Mesenteric fat pad (tissue), 1 donor: ENCODE data around the gene RPE65. TPM values are rescaled to one million over a fixed set of nuclear protein-coding genes. Genes with fewer than 3 reads are reported as not detected.
"Not testable (repeated sequence)": the region's sequence is repeated elsewhere in the genome, so short reads cannot be mapped to it uniquely, and the experiment has no call there.

Experiments used
- DNase-seq: peaks from one replicate; pipeline ENCODE4 v3.0.0-alpha.2; 2020; ENCODE audit warnings: low spot score
- total RNA-seq: library from RNA; stranded (reverse); fragmentation: NEBNext Ultra II Directional; extraction: Animal tissue kit (Norgen Biotek cat#: 25700); gene quantifications from one replicate; pipeline ENCODE4 v1.2.1, GENCODE V29; 2021
- donor health status: DM: yes; HTN: yes; CAD: no.

Gene RPE65
- total RNA-seq, 1 donor from 2014 or later, result not detected

DNA sequence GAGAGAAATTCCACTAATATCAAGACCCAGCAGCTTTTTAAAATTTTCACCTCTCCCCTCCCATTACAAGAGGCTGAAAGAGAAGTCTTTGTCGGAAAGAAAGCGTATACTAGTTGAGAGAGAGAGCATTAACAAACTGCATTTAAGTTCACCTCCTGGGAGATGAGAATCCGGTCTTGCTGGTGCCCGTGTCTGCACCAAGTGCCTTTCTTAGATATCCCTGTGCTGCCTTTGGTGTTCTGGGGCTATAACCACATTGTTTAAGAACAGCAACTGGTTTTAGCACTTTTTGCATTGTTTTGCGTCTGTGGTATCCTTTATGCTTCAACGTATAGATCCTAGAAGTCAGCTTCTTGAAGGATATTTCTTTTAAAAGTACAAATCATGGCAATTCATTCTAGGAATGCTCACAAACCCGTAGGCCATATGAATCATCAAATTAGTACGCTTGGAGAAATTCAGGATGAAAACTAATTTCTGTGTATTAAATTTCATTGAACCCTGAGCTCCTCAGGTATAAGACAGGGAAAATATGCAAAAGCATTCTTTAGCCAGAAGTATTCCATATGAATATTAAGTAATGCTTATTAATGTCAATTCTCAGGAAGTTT lies 3.4 kb upstream of the RPE65 start:
- DNase-seq, result no peak

GRCh38 chr1:68448365-68448764 lies 1.4 kb downstream of the RPE65 start:
- no peak for DNase-seq

DNA sequence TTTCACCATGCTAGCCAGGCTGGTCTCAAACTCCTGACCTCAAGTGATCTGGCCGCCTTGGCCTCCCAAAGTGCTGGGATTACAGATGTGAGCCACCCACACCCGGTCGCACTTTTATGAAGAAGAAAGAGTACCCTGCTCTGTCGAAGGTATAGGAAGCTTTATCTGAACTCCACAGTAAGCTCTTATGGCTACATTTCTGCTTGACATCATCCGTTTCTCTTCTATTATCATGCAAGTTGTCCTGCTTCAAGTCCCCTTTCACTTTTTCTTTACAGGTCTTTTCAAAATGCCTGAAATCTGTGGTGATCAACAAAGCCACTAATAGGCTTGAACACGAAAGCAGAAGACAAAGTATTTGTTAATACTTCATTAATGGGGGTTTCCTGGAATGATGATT lies 4.0 kb downstream of the RPE65 start:
- no peak for DNase-seq

DNA sequence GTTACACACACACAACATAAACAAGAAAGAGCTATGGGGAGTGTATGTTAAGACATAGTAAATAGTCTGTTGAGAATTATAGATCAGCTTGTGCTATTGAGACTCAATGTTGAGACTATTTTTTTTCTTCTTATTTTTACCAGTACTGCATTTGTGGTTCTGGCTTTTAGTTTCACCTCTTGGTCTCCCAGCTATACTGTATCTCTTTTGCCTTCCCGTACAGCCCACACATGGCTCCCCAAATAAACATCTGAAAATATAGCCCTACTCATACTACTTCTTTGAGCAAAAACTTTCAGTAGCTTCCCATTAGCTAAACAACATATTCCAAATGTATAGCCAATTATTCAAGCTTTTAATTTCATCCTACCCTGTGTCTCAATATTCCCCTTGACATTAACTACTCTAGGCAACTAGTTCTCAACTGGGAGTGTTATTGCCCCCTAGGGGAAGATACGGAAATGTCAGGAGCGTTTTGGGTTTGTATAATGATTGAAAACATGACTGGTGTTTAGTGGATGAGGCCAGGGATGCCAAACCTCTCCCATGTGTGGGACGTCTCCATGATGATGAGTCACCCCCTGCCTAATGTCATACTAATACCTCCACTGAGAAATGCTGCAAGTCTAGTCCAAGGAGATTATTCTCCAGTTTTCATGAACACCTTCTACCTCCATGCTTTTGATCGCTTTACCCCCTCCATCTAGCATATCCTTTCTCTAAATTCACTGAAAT lies 6.8 kb downstream of the RPE65 start:
- DNase-seq, result no peak

DNA sequence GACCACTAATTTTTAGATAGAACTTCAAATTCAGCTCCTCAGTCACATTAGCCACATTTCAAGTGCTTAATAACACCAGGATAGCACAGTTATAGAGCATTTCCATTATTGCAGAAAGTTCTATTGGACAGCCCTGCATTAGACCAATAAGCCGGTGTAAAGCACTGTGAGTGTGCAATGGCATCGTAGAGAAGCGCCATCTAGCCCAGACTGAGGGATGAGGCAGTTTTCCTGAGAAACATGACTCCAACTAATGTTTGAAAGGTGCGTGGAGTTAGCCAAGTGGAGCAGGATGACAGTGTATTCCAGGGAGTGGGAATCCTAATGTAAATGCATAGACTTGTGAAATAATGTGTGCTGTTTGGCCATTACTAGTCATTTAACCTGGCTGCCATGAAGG lies 7.7 kb downstream of the RPE65 start:
- DNase-seq, result no peak

GRCh38 chr1:68438310-68438709 lies 11.4 kb downstream of the RPE65 start:
- no peak for DNase-seq

DNA sequence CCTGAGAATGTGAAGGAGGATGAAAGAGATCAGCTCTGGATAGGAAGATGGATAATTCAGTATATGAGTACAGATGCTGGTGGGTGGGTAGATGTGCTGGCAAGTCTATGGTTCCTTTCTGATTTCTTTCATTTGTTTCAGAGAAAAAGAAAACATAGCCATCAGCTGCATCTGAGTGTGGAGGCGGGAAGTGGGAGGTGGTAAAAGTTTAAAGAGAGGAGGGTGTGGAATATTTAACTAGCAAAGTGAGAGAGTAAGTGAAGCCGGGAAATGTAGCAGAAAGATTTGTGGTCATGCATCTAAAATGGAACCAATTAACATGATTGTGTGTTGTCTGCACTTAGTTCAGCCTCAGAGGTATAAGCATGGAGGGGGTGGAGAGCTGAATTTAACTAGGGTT lies 16.4 kb downstream of the RPE65 start:
- DNase-seq, result no peak

DNA sequence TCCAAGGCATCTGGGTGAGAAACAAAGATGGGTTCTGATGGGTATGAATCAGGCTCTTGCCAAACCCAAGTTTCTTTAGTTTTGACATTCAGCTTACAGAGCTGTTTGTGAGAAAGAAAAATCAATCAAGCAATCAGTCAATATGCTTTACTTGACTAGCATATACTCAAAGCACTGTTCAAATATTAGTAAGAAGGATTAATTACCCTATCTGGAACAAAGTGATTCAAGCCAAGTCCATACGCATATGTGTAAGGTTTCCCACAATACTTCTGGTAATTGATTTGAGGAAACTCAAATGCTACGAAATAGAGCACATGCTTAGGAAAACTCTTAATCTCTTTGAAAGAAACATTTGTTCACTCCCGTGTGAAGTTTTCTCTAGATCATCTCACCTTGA lies 18.7 kb downstream of the RPE65 start:
- DNase-seq, result no peak

- no peak for DNase-seq
These were observed 20.4 kb downstream of the RPE65 start for GRCh38 chr1:68429233-68429808.

DNA sequence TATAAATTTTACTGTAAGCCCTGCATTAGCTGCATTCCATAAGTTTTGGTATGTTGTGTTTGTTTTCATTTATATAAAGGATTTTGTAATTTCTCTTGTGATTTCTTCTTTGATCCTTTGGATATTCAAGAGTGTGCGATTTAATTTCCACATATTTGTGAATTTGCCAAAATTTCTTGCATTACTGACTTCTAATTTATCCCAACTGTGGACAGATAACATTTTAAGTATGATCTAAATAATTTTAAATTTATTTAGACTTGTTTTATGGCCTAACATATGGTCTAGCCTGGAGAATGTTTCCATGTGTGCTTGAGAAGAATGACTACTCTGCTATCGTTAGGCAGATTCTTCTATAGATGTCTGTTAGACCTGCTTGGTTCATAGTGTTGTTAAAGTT lies 23.2 kb downstream of the RPE65 start:
- no peak for DNase-seq

DNA sequence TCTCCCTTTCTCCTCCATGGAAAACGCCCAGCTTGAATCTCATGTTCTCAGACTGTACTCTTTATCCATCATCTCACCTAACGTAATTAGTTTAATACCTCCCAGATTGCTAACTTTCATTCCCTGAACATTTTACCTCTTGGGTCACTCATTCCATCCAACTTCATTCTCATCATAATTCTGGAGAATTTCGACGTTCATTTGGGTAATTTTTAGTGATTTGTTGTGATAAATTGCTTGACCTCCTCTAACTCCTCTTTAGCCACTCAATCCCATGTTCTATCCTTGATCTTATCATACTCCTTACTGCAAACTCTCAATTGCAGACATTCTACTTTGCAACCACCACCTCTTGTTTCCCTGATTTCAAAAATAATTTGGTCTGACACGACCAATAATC lies 28.4 kb downstream of the RPE65 start:
- DNase-seq, result no peak

DNA sequence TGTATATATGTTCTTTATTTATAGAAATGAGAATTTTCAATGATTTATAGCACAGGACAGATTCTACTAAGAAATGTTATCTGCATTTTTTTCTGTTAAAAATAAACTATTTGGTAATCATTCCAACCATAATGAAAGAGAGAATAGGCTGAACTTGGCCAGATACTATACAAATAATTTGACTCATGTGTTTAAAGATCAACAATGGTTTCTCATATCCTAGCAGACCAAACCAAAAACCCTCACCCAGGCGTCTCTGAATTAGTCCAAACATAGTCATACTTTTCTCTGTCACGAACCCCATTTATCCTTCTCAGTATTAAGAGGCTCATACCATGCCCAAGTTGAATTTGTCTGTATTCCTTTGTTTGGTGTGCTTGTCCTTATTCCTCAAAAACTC lies 40.3 kb downstream of the RPE65 start:
- DNase-seq, result no peak

DNA sequence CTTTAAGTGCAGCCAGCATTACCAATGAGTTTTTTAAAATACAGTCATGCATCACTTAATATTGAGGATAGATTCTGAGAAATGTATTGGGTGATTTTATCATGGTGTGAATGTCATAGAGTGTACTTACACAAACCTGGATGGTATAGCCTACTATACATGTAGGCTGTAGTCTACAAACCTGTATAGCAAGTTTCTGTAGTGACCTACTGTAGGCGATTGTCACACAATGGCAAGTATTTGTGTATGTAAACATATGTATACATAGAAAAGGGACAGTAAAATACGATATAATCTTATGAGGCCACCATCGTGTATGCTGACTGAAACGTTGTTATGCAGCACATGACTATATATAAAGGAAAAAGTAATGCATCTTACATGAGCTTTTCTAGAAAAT lies 48.2 kb downstream of the RPE65 start:
- no peak for DNase-seq

- DNase-seq, result not testable (repeated sequence)
These were observed 54.2 kb downstream of the RPE65 start for GRCh38 chr1:68395575-68395974.

GRCh38 chr1:68392474-68392873 lies 57.3 kb downstream of the RPE65 start:
- not testable (repeated sequence) for DNase-seq

DNA sequence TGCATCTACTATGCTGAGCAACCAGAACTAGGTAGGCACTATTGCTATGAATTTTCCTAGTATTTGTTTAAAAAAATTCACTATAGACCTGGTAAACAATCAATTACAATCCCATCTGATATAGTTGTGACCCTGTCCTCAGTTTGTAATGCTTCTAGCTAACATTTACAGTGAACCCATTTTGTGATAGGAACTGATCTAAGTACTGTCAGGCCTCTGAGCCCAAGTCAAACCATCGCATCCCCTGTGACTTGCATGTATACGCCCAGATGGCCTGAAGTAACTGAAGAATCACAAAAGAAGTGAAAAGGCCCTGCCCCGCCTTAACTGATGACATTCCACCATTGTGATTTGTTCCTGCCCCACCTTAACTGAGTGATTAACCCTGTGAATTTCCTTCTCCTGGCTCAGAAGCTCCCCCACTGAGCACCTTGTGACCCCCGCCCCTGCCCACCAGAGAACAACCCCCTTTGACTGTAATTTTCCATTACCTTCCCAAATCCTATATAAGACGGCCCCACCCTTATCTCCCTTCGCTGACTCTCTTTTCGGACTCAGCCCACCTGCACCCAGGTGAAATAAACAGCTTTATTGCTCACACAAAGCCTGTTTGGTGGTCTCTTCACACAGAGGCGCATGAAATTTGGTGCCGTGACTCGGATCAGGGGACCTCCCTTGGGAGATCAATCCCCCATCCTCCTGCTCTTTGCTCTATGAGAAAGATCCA lies 63.8 kb downstream of the RPE65 start:
- not testable (repeated sequence) for DNase-seq

- DNase-seq, result no peak
These were observed 64.8 kb downstream of the RPE65 start for GRCh38 chr1:68384872-68385411.

DNA sequence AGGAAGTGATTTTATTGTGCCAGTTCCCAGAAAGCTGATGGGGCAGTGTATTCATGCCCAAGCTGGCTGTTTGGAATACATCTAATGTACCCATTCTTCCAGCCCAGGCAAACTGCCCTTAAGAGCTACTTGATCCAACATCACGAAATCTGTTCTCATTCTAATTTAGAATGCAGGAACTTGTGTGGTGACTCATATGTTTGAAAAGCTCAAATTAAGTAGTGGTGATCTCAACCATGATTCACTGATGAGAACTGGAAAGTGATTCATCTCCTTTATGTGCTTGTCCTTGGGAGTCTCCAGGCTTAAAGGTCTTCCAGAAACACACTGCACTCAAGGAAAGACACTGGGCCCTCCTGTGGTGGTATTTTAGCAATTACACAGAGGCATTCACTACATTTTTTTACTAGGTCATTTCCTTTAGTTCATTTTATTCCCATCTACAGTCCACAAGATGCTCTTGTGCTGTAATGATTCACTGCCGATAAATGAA lies 65.4 kb downstream of the RPE65 start:
- no peak for DNase-seq

- no peak for DNase-seq
These were observed 66.7 kb downstream of the RPE65 start for GRCh38 chr1:68383092-68383491.

GRCh38 chr1:68379085-68379478 lies 70.7 kb downstream of the RPE65 start:
- DNase-seq, result no peak
